Mononuclear cell (primary cell): Measurements from ENCODE around the gene HIPK2. TPM values are rescaled to one million over a fixed set of nuclear protein-coding genes. Genes with fewer than 3 reads are reported as not detected.

Experiments used
- H3K27me3 ChIP-seq: 2 replicates; pipeline ENCODE4 v1.6.0; 2011; ENCODE audit warnings: low read length, control low read depth; ENCODE audit not compliant: insufficient read depth
- H3K4me1 ChIP-seq: 2 replicates; pipeline ENCODE4 v1.5.1; 2011; ENCODE audit warnings: mild to moderate bottlenecking, low read length, control low read depth; ENCODE audit not compliant: insufficient read depth
- H3K4me3 ChIP-seq: 2 replicates; pipeline ENCODE4 v1.5.1; 2011; ENCODE audit warnings: mild to moderate bottlenecking, low read length, moderate library complexity
- H3K9me3 ChIP-seq: 2 replicates; pipeline ENCODE4 v1.5.1; 2011; ENCODE audit warnings: low read depth, mild to moderate bottlenecking, control low read depth, low read length
- total RNA-seq: library from RNA; depleted of rRNA; stranded (reverse); fragments of >200 nt; gene quantifications from one replicate; pipeline ENCODE4 v1.2.3, GENCODE V29; 2012

The HIPK2 gene
- total RNA-seq, 1 donor: 14.2 TPM

DNA sequence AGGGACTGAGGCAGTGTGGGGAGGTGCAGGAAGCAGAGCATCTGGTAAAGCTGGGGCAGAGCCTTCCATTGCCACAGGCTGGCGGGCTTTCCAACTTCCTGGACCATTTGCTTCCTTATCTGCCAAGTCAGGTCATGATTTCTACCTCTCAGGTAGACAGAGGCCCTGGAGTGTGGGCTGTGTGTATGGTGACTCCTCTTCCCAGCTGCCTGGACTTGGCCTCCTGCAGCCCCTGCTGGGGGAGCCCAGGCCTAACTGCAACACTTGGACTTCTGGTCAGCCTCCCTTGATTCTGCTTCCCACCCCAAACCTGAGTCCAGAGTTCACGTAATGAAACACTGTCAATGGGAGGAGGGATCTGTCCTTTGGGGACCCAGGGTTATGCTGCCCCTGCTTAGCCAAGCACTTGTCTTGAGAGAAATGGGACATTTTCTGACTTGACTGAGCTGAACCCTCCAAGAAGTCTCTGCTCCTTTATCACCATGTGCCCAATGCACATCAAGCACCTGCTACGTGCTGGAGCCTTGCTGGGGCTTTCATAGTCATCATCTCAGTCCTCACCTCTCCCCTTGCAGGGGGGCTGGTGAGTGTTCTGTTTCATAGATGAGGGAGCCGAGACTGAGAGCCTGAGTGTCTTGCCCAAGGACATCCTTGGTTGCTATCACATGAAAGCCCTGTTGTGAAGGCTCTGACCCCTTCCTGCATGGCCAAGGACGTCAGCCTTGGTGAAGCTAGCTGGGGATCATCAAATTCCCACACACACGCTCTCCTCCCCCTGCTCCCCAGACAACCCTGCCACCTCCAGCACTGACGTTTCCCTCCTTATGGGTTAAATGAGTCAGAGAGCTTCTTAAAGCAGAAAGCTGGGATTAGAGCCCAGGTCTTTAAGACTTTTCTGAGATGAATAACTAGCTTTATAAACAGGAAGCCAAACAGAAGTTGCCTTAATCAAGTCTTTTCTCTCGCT lies 250.9 kb downstream of the HIPK2 start:
- Histone ChIP-seq H3K9me3 (no peaks in the 10 kb centered on the region), H3K4me3 (no peak overlapping the region), H3K4me1 (no peaks in the 10 kb centered on the region), H3K27me3 (peaks cover 16% of the 10 kb centered on the region)

GRCh38 chr7:139525750-139526149 lies 252.0 kb downstream of the HIPK2 start:
- peaks cover 21% of the 10 kb centered on the region for H3K27me3 ChIP-seq
- no peak overlapping the region for H3K4me3 ChIP-seq
- H3K4me1 ChIP-seq: no peaks in the 10 kb centered on the region

GRCh38 chr7:139525239-139525638 lies 252.6 kb downstream of the HIPK2 start:
- Histone ChIP-seq H3K9me3 (no peaks in the 10 kb centered on the region), H3K4me3 (no peak overlapping the region), H3K27me3 (peaks cover 21% of the 10 kb centered on the region), H3K4me1 (no peaks in the 10 kb centered on the region)

More at GRCh38 chr7:139525750-139526149, 252.0 kb downstream of the HIPK2 start:
- no peaks in the 10 kb centered on the region for H3K9me3 ChIP-seq

GRCh38 chr7:139523968-139524815 lies 253.6 kb downstream of the HIPK2 start:
- H3K4me3 ChIP-seq: no peak overlapping the region
- H3K4me1 ChIP-seq: no peaks in the 10 kb centered on the region
- no peaks in the 10 kb centered on the region for H3K9me3 ChIP-seq
- peaks cover 21% of the 10 kb centered on the region for H3K27me3 ChIP-seq

GRCh38 chr7:139523199-139523941 lies 254.4 kb downstream of the HIPK2 start, which contains the start of gene CLEC2L:
Gene CLEC2L, plus strand, starts transcription at chr7:139523685. Its CDS starts 243 bp downstream, at chr7:139523928.
- Histone ChIP-seq H3K27me3 (peaks cover 21% of the 10 kb centered on the region), H3K9me3 (no peaks in the 10 kb centered on the region), H3K4me1 (no peaks in the 10 kb centered on the region), H3K4me3 (no peak within 1 kb of the TSS)

- no peak overlapping the region for H3K4me3 ChIP-seq
- H3K4me1 ChIP-seq: no peaks in the 10 kb centered on the region
- H3K27me3 ChIP-seq: peaks cover 21% of the 10 kb centered on the region
- no peaks in the 10 kb centered on the region for H3K9me3 ChIP-seq
These were observed 255.0 kb downstream of the HIPK2 start for GRCh38 chr7:139522830-139523198.

GRCh38 chr7:139521439-139521838 lies 256.4 kb downstream of the HIPK2 start:
- no peaks in the 10 kb centered on the region for H3K9me3 ChIP-seq
- H3K4me1 ChIP-seq: no peaks in the 10 kb centered on the region
- H3K27me3 ChIP-seq: peaks cover 21% of the 10 kb centered on the region
- no peak overlapping the region for H3K4me3 ChIP-seq

GRCh38 chr7:139515266-139515665 lies 262.5 kb downstream of the HIPK2 start:
- Histone ChIP-seq H3K27me3 (no peaks in the 10 kb centered on the region), H3K4me3 (no peak overlapping the region), H3K9me3 (no peaks in the 10 kb centered on the region), H3K4me1 (no peaks in the 10 kb centered on the region)

Other genes starting within 250 kb of the HIPK2 start
- 67.8 TPM for gene TBXAS1, start 51.3 kb upstream of the HIPK2 start, total RNA-seq